ENCODE results near the gene SUDS3. TPM values are rescaled to one million over a fixed set of nuclear protein-coding genes. Genes with fewer than 3 reads are reported as not detected.

The SUDS3 gene
- total RNA-seq, 3 donors from 2014 or later, result 38.9 to 66.3 (median 47.2) TPM

DNA sequence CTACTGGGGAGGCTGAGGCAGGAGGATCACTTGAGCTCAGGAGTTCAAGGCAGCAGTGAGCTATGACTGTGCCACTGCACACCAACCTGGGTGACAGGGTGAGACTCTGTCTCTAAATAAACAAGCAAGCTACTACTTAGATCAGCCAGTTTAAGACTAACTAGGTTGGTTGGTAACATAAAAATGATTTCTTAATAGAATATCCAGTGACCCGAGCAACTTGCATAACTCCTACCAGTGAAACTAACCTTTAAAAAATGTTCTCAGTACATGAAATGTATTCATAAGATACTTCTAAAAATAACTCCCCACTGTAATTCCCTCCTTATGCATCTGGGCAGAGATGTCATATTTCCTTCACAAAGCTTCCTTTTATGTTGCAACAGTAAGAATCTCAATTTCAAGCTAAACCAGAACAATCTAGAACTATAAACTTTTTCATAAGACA is 19.5 kb upstream of the SUDS3 start:
- no peak for DNase-seq (ENCODE audit: low spot score in 2 of 2)
- intact Hi-C loops (cut with DNase I; ENCODE audit: low total_unique reads), result no loop called here
- no peaks in the 10 kb centered on the region for H3K9me3 ChIP-seq
- H3K4me3 ChIP-seq, result peak overlapping the region in 1 of 3 donors; percentile 29
- no peaks in the 10 kb centered on the region for H3K36me3 ChIP-seq
- TF ChIP-seq, protein P1, sequence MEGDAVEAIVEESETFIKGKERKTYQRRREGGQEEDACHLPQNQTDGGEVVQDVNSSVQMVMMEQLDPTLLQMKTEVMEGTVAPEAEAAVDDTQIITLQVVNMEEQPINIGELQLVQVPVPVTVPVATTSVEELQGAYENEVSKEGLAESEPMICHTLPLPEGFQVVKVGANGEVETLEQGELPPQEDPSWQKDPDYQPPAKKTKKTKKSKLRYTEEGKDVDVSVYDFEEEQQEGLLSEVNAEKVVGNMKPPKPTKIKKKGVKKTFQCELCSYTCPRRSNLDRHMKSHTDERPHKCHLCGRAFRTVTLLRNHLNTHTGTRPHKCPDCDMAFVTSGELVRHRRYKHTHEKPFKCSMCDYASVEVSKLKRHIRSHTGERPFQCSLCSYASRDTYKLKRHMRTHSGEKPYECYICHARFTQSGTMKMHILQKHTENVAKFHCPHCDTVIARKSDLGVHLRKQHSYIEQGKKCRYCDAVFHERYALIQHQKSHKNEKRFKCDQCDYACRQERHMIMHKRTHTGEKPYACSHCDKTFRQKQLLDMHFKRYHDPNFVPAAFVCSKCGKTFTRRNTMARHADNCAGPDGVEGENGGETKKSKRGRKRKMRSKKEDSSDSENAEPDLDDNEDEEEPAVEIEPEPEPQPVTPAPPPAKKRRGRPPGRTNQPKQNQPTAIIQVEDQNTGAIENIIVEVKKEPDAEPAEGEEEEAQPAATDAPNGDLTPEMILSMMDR (IDR thresholded peaks at IDR 0.05), result no peak
- no peak for TF ChIP-seq POLR2A (IDR thresholded peaks at IDR 0.05)
- TF ChIP-seq POLR2AphosphoS5 (IDR thresholded peaks at IDR 0.05), result no peak
- H3K4me1 ChIP-seq, result no peaks in the 10 kb centered on the region
- H3K27ac ChIP-seq, result peak overlapping the region; percentile 61 to 81
- H3K27me3 ChIP-seq, result no peaks in the 10 kb centered on the region

DNA sequence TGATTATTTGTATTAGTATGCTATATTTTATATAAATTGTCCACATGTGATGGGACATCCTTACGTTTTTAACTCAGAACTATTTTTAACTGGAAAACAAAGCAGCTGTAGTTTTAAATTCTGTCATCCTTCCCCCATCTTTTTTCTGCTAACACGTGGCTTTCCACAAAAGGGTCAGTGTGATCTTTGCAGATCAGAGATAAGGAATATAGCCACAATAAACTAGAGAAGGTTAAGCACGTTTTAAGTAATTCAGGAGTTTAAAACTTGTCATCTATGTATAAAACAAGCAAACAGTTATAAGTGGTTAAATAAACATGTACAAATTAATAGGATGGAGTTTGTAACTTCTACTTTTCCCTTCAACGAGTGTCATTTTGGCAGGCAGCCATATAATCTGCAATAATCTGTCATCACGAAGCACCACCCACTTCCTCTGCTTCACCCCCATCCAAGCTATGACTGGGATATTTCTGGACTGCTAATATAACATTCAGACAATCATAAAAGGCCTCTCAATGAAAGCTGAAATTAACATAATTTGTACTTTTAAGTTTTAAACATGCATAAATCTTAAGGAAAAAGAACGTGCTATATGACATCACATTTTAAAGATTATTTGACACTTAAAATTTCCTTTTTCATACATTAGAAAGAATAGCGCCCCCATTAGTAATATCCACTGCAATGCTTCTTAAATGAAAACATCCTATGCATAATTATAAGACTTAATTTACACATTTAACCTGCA is 18.9 kb upstream of the SUDS3 start:
- H3K4me3 ChIP-seq, result peak overlapping the region in 1 of 3 donors; percentile 29
- H3K27ac ChIP-seq, result peak overlapping the region; percentile 61 to 81
- no peaks in the 10 kb centered on the region for H3K27me3 ChIP-seq
- H3K4me1 ChIP-seq, result no peaks in the 10 kb centered on the region
- H3K9me3 ChIP-seq, result no peaks in the 10 kb centered on the region
- intact Hi-C loops (cut with DNase I; ENCODE audit: low total_unique reads), result no loop called here
- H3K36me3 ChIP-seq, result no peaks in the 10 kb centered on the region
- no peak for TF ChIP-seq POLR2AphosphoS5 (IDR thresholded peaks at IDR 0.05)
- TF ChIP-seq, protein P1 (IDR thresholded peaks at IDR 0.05), result no peak
- no peak for TF ChIP-seq POLR2A (IDR thresholded peaks at IDR 0.05)
- no peak for DNase-seq (ENCODE audit: low spot score in 2 of 2)

DNA sequence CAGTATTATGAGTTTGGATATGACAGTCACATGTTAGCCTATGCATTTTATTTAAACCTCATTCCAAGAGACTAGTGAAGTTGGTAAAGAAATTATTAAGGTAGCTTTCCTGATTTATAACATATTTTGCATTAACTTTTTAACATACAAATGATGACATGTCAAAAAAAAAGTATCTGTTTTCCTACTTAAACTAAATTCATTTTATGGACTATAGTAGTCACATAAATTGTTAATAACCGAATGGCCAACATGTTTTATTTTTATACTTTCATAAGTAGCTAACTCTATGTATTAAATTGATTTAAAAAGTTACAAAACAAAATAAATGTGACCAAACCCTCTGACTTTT is 18.4 kb upstream of the SUDS3 start:
- Histone ChIP-seq H3K4me1 (no peaks in the 10 kb centered on the region), H3K36me3 (no peaks in the 10 kb centered on the region), H3K27ac (no peak overlapping the region), H3K4me3 (no peak overlapping the region), H3K9me3 (no peaks in the 10 kb centered on the region), H3K27me3 (no peaks in the 10 kb centered on the region)
- no peak for DNase-seq (ENCODE audit: low spot score in 2 of 2)
- TF ChIP-seq POLR2A (IDR thresholded peaks at IDR 0.05) (no peak), POLR2AphosphoS5 (IDR thresholded peaks at IDR 0.05) (no peak)
- TF ChIP-seq, protein P1 (IDR thresholded peaks at IDR 0.05), result no peak
- intact Hi-C loops (cut with DNase I; ENCODE audit: low total_unique reads), result no loop called here

DNA sequence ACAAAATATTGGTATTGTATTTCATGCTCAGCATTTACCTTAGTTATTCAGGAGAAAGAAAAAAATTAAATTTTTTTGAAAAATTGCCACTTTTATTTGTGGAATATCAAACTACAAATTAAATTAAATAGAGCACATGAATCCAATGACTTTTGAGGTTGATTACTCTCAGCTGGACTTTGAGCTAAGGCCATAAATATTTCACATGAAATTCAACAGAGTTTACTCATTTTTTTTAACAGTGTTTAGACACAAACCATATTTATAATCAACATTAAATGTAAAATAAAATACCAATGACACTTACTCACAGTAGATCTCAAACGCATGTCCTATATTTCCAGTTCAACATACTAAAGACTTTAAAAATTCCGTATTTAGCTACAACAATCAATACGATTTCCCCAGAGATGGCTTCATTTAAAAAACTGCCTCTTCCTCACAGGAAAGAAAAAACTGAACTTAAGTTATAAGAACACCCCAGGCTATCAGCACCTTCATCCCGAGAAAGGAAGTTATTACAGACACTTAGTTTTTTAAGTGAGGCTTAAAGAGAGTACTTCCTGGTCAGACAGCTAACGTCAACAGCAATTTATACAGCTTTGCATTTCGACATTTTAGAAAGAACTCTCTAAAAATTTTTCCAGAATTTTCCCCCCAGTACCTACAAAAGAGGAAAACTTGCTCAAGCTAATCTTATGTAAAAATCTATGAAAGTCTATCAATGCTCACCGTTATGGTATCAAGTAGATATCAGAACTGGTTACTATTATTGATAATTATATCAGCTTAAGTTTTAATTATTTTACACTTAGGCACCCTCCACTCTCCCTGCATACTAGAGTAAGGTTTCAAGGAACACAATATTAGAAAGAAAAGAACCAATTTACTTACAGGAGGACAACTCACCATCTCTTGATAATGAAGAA is 17.5 kb upstream of the SUDS3 start:
- Histone ChIP-seq H3K36me3 (no peaks in the 10 kb centered on the region), H3K27me3 (no peaks in the 10 kb centered on the region), H3K4me1 (no peaks in the 10 kb centered on the region), H3K4me3 (no peak overlapping the region), H3K9me3 (no peaks in the 10 kb centered on the region), H3K27ac (no peak overlapping the region)
- no peak for DNase-seq (ENCODE audit: low spot score in 2 of 2)
- intact Hi-C loops (cut with DNase I; ENCODE audit: low total_unique reads), result no loop called here
- TF ChIP-seq POLR2A (IDR thresholded peaks at IDR 0.05), result no peak
- TF ChIP-seq, protein P1 (IDR thresholded peaks at IDR 0.05), result no peak
- no peak for TF ChIP-seq POLR2AphosphoS5 (IDR thresholded peaks at IDR 0.05)

DNA sequence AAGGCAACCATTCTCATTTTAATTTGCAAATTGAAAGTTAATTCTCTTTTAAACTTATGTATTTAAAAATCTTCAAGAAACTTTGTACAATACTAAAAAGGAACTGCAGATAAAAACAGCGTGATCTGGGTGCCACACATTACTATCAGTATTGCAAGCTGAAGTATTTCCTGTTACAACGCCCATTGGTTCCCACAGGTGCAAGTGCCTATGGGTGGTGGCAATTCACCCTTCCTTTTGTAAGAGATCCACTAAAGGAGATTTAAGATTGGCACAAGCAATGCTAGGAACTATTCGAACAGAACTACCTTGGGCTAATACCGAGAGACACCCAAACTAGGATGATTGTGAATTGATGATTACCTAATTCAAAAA is 16.8 kb upstream of the SUDS3 start:
- no peaks in the 10 kb centered on the region for H3K9me3 ChIP-seq
- TF ChIP-seq POLR2A (IDR thresholded peaks at IDR 0.05), result no peak
- TF ChIP-seq, protein P1 (IDR thresholded peaks at IDR 0.05), result no peak
- no peak for TF ChIP-seq POLR2AphosphoS5 (IDR thresholded peaks at IDR 0.05)
- no peak for DNase-seq (ENCODE audit: low spot score in 2 of 2)
- H3K27ac ChIP-seq, result no peak overlapping the region
- no peak overlapping the region for H3K4me3 ChIP-seq
- H3K27me3 ChIP-seq, result no peaks in the 10 kb centered on the region
- no peaks in the 10 kb centered on the region for H3K36me3 ChIP-seq
- no peaks in the 10 kb centered on the region for H3K4me1 ChIP-seq
- intact Hi-C loops (cut with DNase I; ENCODE audit: low total_unique reads), result no loop called here

Measured in breast epithelium (tissue), 4 donors.